COLO829 (cell line): ENCODE data around the gene TIGD1.

Experiments used
- DNase-seq: peaks from one replicate; pipeline ENCODE4 v3.0.0; 2012; ENCODE audit warnings: low spot score

TIGD1 gene

DNA sequence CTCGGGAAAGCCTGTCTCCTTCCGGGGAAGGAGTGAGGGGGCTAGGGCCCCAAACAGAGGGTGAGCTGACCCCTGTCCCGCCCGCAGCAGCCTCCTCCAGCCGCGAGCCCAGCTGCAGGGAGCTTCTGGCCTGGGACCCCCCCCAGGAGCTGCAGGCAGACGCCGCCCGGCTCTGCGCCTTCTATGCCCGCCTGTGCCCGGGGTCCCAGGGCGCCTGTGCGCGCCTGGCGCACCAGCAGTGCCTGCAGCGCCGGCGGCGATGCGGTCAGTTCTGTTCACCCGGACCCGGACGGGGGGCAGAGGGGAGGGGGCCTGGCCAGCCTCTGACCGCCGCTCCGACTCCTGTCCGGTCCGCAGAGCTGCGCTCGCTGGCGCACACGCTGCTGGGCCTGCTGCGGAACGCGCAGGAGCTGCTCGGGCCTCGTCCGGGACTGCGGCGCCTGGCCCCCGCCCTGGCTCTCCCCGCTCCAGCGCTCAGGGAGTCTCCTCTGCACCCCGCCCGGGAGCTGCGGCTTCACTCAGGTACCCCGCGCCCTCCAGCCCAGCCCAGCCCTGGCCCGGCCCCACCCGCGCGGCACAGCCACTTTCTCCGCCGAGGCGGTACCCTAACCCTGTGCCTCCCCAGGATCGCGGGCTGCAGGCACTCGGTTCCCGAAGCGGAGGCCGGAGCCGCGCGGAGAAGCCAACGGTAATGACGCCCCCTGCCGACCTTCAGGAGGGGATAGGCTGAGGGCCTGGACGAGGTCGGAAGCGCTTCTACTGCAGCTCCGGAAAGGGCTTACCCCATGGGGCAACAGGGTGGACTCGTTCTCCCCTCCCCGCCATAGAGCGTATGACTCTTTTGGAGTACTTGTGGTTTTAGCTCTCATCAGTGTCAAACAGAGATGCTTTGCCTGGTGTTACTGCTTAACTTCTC is 26.4 kb downstream of the TIGD1 start:
- DNase-seq: no peak

DNA sequence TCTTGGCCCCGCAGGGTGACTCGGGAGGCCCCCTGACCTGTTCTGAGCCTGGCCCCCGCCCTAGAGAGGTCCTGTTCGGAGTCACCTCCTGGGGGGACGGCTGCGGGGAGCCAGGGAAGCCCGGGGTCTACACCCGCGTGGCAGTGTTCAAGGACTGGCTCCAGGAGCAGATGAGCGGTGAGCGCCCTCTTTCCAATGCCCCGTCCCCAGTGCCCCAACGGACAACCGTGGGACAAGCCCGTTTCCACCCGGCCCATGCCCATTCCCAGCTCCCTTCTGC is 27.0 kb downstream of the TIGD1 start:
- no peak for DNase-seq

GRCh38 chr2:232522623-232523401 is 27.5 kb downstream of the TIGD1 start:
- DNase-seq: no peak

DNA sequence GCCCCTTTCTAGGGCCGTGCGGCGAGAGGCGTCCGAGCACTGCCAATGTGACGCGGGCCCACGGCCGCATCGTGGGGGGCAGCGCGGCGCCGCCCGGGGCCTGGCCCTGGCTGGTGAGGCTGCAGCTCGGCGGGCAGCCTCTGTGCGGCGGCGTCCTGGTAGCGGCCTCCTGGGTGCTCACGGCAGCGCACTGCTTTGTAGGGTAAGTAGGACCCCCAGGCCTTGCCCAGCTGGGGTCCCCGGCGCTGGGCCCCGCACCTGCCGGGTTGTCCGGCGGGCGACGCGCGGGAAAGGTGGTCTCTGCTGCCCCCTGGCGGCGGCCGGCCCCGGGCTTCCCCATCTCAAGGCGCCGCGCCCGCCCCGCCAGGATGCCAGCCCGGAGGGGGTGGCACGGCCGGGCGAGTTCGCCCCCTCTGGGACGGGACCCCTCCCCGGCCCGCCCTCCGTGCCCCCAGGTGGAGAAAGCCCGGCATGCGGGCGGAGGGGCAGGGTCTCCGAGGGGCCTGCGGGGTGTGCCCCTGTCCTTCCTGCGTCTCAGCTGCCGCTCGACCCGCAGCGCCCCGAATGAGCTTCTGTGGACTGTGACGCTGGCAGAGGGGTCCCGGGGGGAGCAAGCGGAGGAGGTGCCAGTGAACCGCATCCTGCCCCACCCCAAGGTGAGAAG is 28.3 kb downstream of the TIGD1 start:
- peak; percentile 27 for DNase-seq

- no peak for DNase-seq
These were observed 29.3 kb downstream of the TIGD1 start for GRCh38 chr2:232521098-232521497.

DNA sequence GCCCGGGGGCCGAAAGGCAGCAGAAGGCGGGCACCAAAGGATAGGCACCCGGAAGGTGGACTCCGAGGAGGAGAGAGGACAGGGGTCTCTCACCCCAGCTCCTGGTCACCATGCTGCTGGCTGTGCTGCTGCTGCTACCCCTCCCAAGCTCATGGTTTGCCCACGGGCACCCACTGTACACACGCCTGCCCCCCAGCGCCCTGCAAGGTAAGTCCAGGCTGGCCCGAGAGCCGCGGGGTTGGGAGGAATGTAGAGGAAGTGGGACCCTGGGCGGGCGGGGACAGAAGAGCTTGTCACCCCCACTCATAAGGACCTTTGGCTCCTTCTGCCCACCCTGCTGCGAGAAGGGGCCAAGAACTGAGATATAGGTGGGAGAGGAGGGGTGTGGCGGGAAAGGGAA is 29.9 kb downstream of the TIGD1 start:
- no peak for DNase-seq

GRCh38 chr2:232519581-232520438 is 30.5 kb downstream of the TIGD1 start, which contains the start of gene PRSS56:
Gene PRSS56 (plus strand): TSS chr2:232520388. CDS start chr2:232520599, 211 bp downstream.
- no peak for DNase-seq

DNA sequence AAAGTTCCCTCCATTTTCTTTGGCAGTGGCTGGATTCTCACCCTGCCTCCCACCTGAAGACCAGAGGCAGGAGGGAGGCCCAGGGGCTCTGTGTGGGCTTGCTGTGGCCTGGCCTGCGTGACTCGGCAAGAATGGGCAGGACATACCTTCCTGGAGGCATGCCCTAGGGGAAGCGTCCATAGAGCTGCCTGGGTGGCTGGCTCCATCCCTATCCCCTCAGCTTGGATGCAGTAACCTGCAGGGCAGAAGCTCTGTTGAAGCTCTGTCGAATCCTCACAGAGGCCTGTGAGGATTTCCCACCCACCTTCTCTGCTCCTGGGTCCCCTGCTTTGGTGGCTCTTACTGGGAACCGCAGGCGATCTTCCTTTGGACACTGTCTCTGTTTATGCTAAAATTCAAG is 31.5 kb downstream of the TIGD1 start:
- DNase-seq: no peak

DNA sequence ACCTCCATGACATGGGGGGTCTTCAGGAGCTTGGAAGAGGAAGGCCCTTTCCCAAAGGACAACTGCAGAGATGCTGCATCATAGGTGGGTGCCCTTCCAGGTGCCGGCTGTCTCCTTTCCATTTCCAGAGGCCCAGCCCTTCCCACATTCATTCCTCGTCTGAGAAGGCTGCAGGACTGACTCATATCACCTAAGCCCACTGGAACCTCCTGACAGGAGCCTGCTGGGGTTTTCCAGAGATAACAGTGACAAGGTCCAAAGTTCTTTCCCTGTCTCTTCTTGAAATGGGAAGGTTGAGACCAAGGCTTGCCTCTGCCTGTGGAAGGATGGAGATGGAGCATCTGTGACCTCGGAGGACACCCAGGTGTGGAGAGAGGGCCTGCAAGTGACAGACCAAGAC is 33.8 kb downstream of the TIGD1 start:
- DNase-seq: no peak

GRCh38 chr2:232515639-232516038 is 34.7 kb downstream of the TIGD1 start:
- DNase-seq: no peak

GRCh38 chr2:232513353-232513752 is 37.0 kb downstream of the TIGD1 start:
- DNase-seq: no peak

- no peak for DNase-seq
These were observed 37.8 kb downstream of the TIGD1 start for GRCh38 chr2:232512602-232513001.

- DNase-seq: no peak
These were observed 38.9 kb downstream of the TIGD1 start for GRCh38 chr2:232511336-232511890.

- no peak for DNase-seq
These were observed 42.1 kb downstream of the TIGD1 start for GRCh38 chr2:232508251-232508650.

- no peak for DNase-seq
These were observed 43.6 kb downstream of the TIGD1 start for GRCh38 chr2:232506709-232507108.

DNA sequence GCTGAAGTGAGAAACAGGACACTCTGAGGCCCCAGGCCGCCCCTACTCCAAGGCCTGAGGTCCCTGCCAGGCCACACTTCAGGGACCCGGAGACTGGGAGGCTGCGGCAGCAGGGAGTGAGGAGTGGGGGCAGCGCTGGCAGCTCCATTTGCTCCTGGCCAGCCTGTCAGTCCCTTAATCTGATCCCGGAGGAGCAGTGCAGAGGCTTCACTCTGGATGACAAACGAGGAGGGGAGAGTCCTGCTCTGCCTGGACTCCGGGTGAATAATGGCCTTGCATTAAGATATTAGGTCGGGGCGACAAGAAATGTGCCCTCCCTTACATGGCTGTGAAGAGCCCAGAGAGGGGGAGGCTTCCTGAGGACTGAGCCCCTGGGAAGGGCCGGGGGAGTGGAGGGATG is 44.5 kb downstream of the TIGD1 start:
- DNase-seq: no peak

GRCh38 chr2:232504438-232504837 is 45.9 kb downstream of the TIGD1 start:
- no peak for DNase-seq

- DNase-seq: no peak
These were observed 46.5 kb downstream of the TIGD1 start for GRCh38 chr2:232503809-232504323.

- peak; percentile 18 for DNase-seq
These were observed 47.2 kb downstream of the TIGD1 start for GRCh38 chr2:232502911-232503808.

GRCh38 chr2:232502511-232502910 is 47.8 kb downstream of the TIGD1 start:
- DNase-seq: no peak
